ENCODE data around the gene DDX51.

DDX51 gene

GRCh38 chr12:132144115-132144809, at the start of gene DDX51, which contains the start of gene NOC4L:
DDX51 (minus strand) TSS chr12:132144319; CDS start chr12:132144296, 23 bp downstream.
NOC4L (plus strand) TSS chr12:132144457; CDS start chr12:132144489, 32 bp downstream.
- peak; percentile 92 for DNase-seq (ENCODE audit: low read depth)

GRCh38 chr12:132191715-132192553, 47.8 kb upstream of the DDX51 start:
- no peak for DNase-seq (ENCODE audit: low read depth)

- no peak for DNase-seq (ENCODE audit: low read depth)
These were observed 46.8 kb upstream of the DDX51 start for GRCh38 chr12:132190834-132191500.

GRCh38 chr12:132190012-132190755, 46.1 kb upstream of the DDX51 start:
- DNase-seq (ENCODE audit: low read depth) = no peak

- peak; percentile 90 for DNase-seq (ENCODE audit: low read depth)
These were observed 45.4 kb upstream of the DDX51 start for GRCh38 chr12:132189378-132190011.

- no peak for DNase-seq (ENCODE audit: low read depth)
These were observed 44.8 kb upstream of the DDX51 start for GRCh38 chr12:132188916-132189325.

- no peak for DNase-seq (ENCODE audit: low read depth)
These were observed 44.4 kb upstream of the DDX51 start for GRCh38 chr12:132188451-132188901.

- no peak for DNase-seq (ENCODE audit: low read depth)
These were observed 43.7 kb upstream of the DDX51 start for GRCh38 chr12:132187646-132188450.

- no peak for DNase-seq (ENCODE audit: low read depth)
These were observed 42.9 kb upstream of the DDX51 start for GRCh38 chr12:132186857-132187620.

- DNase-seq (ENCODE audit: low read depth) = no peak
These were observed 42.2 kb upstream of the DDX51 start for GRCh38 chr12:132186208-132186856.

GRCh38 chr12:132185705-132186104, 41.6 kb upstream of the DDX51 start:
- no peak for DNase-seq (ENCODE audit: low read depth)

GRCh38 chr12:132182711-132183365, 38.7 kb upstream of the DDX51 start:
- DNase-seq (ENCODE audit: low read depth) = no peak

- no peak for DNase-seq (ENCODE audit: low read depth)
These were observed 38.1 kb upstream of the DDX51 start for GRCh38 chr12:132182206-132182710.

GRCh38 chr12:132181570-132182200, 37.6 kb upstream of the DDX51 start:
- no peak for DNase-seq (ENCODE audit: low read depth)

GRCh38 chr12:132180648-132181546, 36.8 kb upstream of the DDX51 start:
- DNase-seq (ENCODE audit: low read depth) = no peak

GRCh38 chr12:132179431-132180362, 35.6 kb upstream of the DDX51 start:
- no peak for DNase-seq (ENCODE audit: low read depth)
